ENCODE measurements around the gene ZNF655. TPM values are rescaled to one million over a fixed set of nuclear protein-coding genes. Genes with fewer than 3 reads are reported as not detected.

The ZNF655 gene
- total and polyA plus RNA-seq, 2 donors (not counting 3 experiments of a cell fraction or from before 2014, with no cell fraction given): 16.9 to 20.4 TPM

DNA sequence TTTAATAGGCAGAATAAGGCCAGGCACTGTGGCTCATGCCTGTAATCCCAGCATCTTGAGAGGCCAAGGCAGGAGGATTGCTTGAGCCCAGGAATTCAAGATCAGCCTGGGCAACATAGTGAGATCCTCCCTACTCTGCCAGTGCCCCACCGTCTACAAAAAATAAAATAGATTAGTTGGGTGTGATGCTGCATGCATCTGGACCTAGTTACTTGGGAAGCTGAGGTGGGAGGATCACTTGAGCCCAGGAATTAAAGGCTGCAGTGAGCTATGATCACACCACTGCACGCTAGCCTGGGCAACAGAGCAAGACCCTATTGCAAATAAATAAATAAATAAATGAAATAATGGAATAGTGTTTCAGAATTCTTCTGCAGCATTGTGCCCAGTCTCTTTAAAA, 22.8 kb upstream of the ZNF655 start:
- CTCF ChIA-PET: no interaction called here
- FAIRE-seq: no peak
- dilution Hi-C loops (cut with MboI; ENCODE audit: extremely low pct_ligation_motif_present, low sequenced_read_pairs): no loop called here

More for the DNA sequence above, 22.8 kb upstream of the ZNF655 start:
- H3K4me2 ChIP-seq (ENCODE audit: insufficient read depth, low read length): no peak overlapping the region
- H3K4me1 ChIP-seq (ENCODE audit: control insufficient read depth, extremely low read depth, insufficient read depth, low read length): no peaks in the 10 kb centered on the region
- H3K9me3 ChIP-seq (replicated peaks; ENCODE audit: control insufficient read depth, insufficient read depth, low read length): peaks cover 13% of the 10 kb centered on the region
- no peak overlapping the region for H3K9ac ChIP-seq (replicated peaks; ENCODE audit: extremely low read depth, insufficient read depth, low read length)
- TF ChIP-seq MYC (IDR thresholded peaks at IDR 0.05; ENCODE audit: low read depth, low read length): no peak
- no peak for TF ChIP-seq JUN (IDR thresholded peaks at IDR 0.05; ENCODE audit: borderline replicate concordance, insufficient read depth, insufficient read length, low read depth)
- no peak for TF ChIP-seq EZH2 (IDR thresholded peaks at IDR 0.05; ENCODE audit: borderline replicate concordance, low read depth, low read length, severe bottlenecking)
- TF ChIP-seq POLR2A (IDR thresholded peaks at IDR 0.05; ENCODE audit: low read depth, low read length): no peak
- no peak for TF ChIP-seq GATA2 (IDR thresholded peaks at IDR 0.05; ENCODE audit: insufficient read depth, insufficient read length, low read depth, low read length)
- TF ChIP-seq FOS (IDR thresholded peaks at IDR 0.05; ENCODE audit: borderline replicate concordance, insufficient read depth, low read length): no peak
- TF ChIP-seq POLR2AphosphoS5 (IDR thresholded peaks at IDR 0.05; ENCODE audit: insufficient read depth, low read depth, low read length): no peak
- TF ChIP-seq, protein P1, sequence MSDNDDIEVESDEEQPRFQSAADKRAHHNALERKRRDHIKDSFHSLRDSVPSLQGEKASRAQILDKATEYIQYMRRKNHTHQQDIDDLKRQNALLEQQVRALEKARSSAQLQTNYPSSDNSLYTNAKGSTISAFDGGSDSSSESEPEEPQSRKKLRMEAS (IDR thresholded peaks at IDR 0.05; ENCODE audit: insufficient read depth, insufficient read length): no peak
- TF ChIP-seq, protein P2, sequence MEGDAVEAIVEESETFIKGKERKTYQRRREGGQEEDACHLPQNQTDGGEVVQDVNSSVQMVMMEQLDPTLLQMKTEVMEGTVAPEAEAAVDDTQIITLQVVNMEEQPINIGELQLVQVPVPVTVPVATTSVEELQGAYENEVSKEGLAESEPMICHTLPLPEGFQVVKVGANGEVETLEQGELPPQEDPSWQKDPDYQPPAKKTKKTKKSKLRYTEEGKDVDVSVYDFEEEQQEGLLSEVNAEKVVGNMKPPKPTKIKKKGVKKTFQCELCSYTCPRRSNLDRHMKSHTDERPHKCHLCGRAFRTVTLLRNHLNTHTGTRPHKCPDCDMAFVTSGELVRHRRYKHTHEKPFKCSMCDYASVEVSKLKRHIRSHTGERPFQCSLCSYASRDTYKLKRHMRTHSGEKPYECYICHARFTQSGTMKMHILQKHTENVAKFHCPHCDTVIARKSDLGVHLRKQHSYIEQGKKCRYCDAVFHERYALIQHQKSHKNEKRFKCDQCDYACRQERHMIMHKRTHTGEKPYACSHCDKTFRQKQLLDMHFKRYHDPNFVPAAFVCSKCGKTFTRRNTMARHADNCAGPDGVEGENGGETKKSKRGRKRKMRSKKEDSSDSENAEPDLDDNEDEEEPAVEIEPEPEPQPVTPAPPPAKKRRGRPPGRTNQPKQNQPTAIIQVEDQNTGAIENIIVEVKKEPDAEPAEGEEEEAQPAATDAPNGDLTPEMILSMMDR (IDR thresholded peaks at IDR 0.05; ENCODE audit: extremely low read depth in 1 of 2, insufficient read depth in 1 of 2, low read depth in 1 of 2, low read length in 2 of 2): no peak
- intact Hi-C loops (cut with micrococcal nuclease): no loop called here
- no peak overlapping the region for H3K4me3 ChIP-seq (replicated peaks in 1 of 3; ENCODE audit: insufficient read depth in 1 of 3, low read depth in 1 of 3, low read length in 3 of 3)
- peaks cover 12 to 16% of the 10 kb centered on the region in 2 experiments for H3K36me3 ChIP-seq (ENCODE audit: control insufficient read depth in 2 of 2, extremely low read depth in 1 of 2, insufficient read depth in 2 of 2, low read length in 2 of 2)
- no peaks in the 10 kb centered on the region for H3K9me1 ChIP-seq (replicated peaks; ENCODE audit: control insufficient read depth, extremely low read depth, insufficient read depth, low read length)
- no peak overlapping the region for H2AFZ ChIP-seq (ENCODE audit: low read depth, low read length)
- H3K79me2 ChIP-seq (ENCODE audit: control insufficient read depth, insufficient read depth, low read length): no peaks in the 10 kb centered on the region
- POLR2A ChIA-PET: interaction anchor here (0.7 kb wide), 1 partner anchor 41 kb away, joined by 3 read pairs; no protein-coding TSS in a partner anchor
- H4K20me1 ChIP-seq (replicated peaks; ENCODE audit: control insufficient read depth, extremely low read depth, insufficient read depth, low read length): no peaks in the 10 kb centered on the region
- H3K27ac ChIP-seq (ENCODE audit: insufficient read depth, low read depth, low read length): no peak overlapping the region
- BruUV-seq (replicated peaks): no TSS peak
- no peaks in the 10 kb centered on the region for H3K27me3 ChIP-seq (ENCODE audit: control insufficient read depth in 2 of 2, insufficient read depth in 2 of 2, low read length in 2 of 2)
- no peak for DNase-seq (ENCODE audit: low read depth, low spot score)

All from endothelial cell of umbilical vein (primary cell).